Liver (tissue), 9 donors: ENCODE data around the gene SPTBN1. TPM values are rescaled to one million over a fixed set of nuclear protein-coding genes. Genes with fewer than 3 reads are reported as not detected.

Experiments used
- DNase-seq: peaks from one replicate; pipeline ENCODE4 v3.0.0-alpha.2; 2017; ENCODE audit warnings: low spot score
- H3K27ac ChIP-seq, 2 donors: one replicate each; pipeline ENCODE4 v1.7.0; 2013; ENCODE audit warnings: inconsistent platforms in 2 of 2, low read length in 2 of 2, control low read depth in 1 of 2, low read depth in 1 of 2, mild to moderate bottlenecking in 1 of 2
- H3K27me3 ChIP-seq, 4 donors: one replicate each; pipeline versions ENCODE4 v1.6.1 to v1.7.0; 2013; ENCODE audit warnings: low read length in 3 of 4, inconsistent platforms in 1 of 4, mild to moderate bottlenecking in 1 of 4, moderate library complexity in 1 of 4; ENCODE audit not compliant: control insufficient read depth in 4 of 4, insufficient read depth in 4 of 4
- H3K36me3 ChIP-seq, 4 donors: one replicate each; pipeline versions ENCODE4 v1.6.1 to v1.7.0; 2013; ENCODE audit warnings: low read length in 3 of 4, mild to moderate bottlenecking in 3 of 4, low read depth in 1 of 4, moderate library complexity in 1 of 4; ENCODE audit not compliant: control insufficient read depth in 4 of 4, insufficient read depth in 3 of 4
- H3K4me1 ChIP-seq, 4 donors: one replicate each; pipeline versions ENCODE4 v1.6.1 to v1.7.0; 2013; ENCODE audit warnings: low read length in 3 of 4, mild to moderate bottlenecking in 3 of 4, moderate library complexity in 1 of 4; ENCODE audit not compliant: control insufficient read depth in 4 of 4, insufficient read depth in 4 of 4
- H3K4me3 ChIP-seq, 3 donors: one replicate each; pipeline versions ENCODE4 v1.6.1 to v1.7.0; 2013; ENCODE audit warnings: low read length in 3 of 3, control low read depth in 1 of 3, low read depth in 1 of 3, mild to moderate bottlenecking in 1 of 3
- H3K9ac ChIP-seq, 2 donors: one replicate each; pipeline ENCODE4 v1.7.0; 2013; ENCODE audit warnings: low read length in 2 of 2, mild to moderate bottlenecking in 2 of 2, moderate library complexity in 2 of 2, control low read depth in 1 of 2, low read depth in 1 of 2
- H3K9me3 ChIP-seq, 4 donors: one replicate each; pipeline versions ENCODE4 v1.6.1 to v1.7.0; 2013; ENCODE audit warnings: low read length in 3 of 4; ENCODE audit not compliant: control insufficient read depth in 4 of 4
- EGR1 ChIP-seq, 2 donors: IDR thresholded peaks; 2 replicates each; pipeline ENCODE4 v1.6.1; 2016 to 2018; ENCODE audit warnings: antibody characterized with exemption in 2 of 2, low read depth in 2 of 2
- FOXA1 ChIP-seq: IDR thresholded peaks from 2 replicates; pipeline ENCODE4 v1.6.1; 2016; ENCODE audit warnings: antibody characterized with exemption
- FOXA2 ChIP-seq: IDR thresholded peaks from 2 replicates; pipeline ENCODE4 v1.6.1; 2016; ENCODE audit warnings: antibody characterized with exemption
- GABPA ChIP-seq, 2 donors: IDR thresholded peaks in 1 of 2; conservative IDR thresholded peaks in 1 of 2; 2 replicates each; pipeline ENCODE4 v1.6.1; 2016; ENCODE audit warnings: antibody characterized with exemption in 2 of 2, mild to moderate bottlenecking in 1 of 2, moderate library complexity in 1 of 2
- HNF4A ChIP-seq, 2 donors: conservative IDR thresholded peaks; 2 replicates each; pipeline ENCODE4 v1.6.1; 2016; ENCODE audit warnings: antibody characterized with exemption in 2 of 2, mild to moderate bottlenecking in 2 of 2
- JUND ChIP-seq, 2 donors: IDR thresholded peaks; 2 replicates each; pipeline ENCODE4 v1.6.1; 2016; ENCODE audit warnings: antibody characterized with exemption in 2 of 2
- NR2F2 ChIP-seq: IDR thresholded peaks from 2 replicates; pipeline ENCODE4 v1.6.1; 2016; ENCODE audit warnings: antibody characterized with exemption
- RAD21 ChIP-seq, 2 donors: IDR thresholded peaks; 2 replicates each; pipeline ENCODE4 v1.6.1; 2016; ENCODE audit warnings: antibody characterized with exemption in 2 of 2, mild to moderate bottlenecking in 2 of 2
- RXRA ChIP-seq, 2 donors: IDR thresholded peaks; 2 replicates each; pipeline ENCODE4 v1.6.1; 2017 to 2018; ENCODE audit warnings: antibody characterized with exemption in 2 of 2, mild to moderate bottlenecking in 1 of 2
- SP1 ChIP-seq: IDR thresholded peaks from 2 replicates; pipeline ENCODE4 v1.6.1; 2018; ENCODE audit warnings: antibody characterized with exemption, mild to moderate bottlenecking
- TAF1 ChIP-seq: conservative IDR thresholded peaks from 2 replicates; pipeline ENCODE4 v1.6.1; 2016; ENCODE audit warnings: antibody characterized with exemption, mild to moderate bottlenecking
- YY1 ChIP-seq: IDR thresholded peaks from 2 replicates; pipeline ENCODE4 v1.6.1; 2016; ENCODE audit warnings: antibody characterized with exemption, mild to moderate bottlenecking
- WGBS: extraction: QIAGEN DNeasy Blood & Tissue Kit; methylation state at CpG from one replicate; pipeline ENCODE4 v1.1.7; 2013; 5-methylcytosine and 5-hydroxymethylcytosine counted together
- polyA plus RNA-seq, 2 donors: library from polyadenylated mRNA; stranded (reverse) in 1 of 2; unstranded in 1 of 2; fragments of 200-250 nt in 1 of 2; fragments of >200 nt in 1 of 2; fragmentation: Nextera tagmentation in 1 of 2; extraction: Ambion mirVana in 1 of 2; gene quantifications; one replicate each; pipeline versions ENCODE4 v1.2.1 to v1.2.3, GENCODE V29; 2013 to 2015
- total RNA-seq, 2 donors: library from RNA; depleted of rRNA; stranded (reverse); fragments of >200 nt; gene quantifications; one replicate each; pipeline ENCODE4 v1.2.3, GENCODE V29; 2014
- TF ChIP-seq, protein P1 (sequence below): IDR thresholded peaks from 2 replicates; pipeline ENCODE4 v1.6.1; 2016; ENCODE audit warnings: antibody characterized with exemption
- TF ChIP-seq, protein P2 (sequence below): IDR thresholded peaks from 2 replicates; pipeline ENCODE4 v1.6.1; 2016; ENCODE audit warnings: antibody characterized with exemption, mild to moderate bottlenecking
- TF ChIP-seq, protein P3 (sequence below): IDR thresholded peaks from 2 replicates; pipeline ENCODE4 v1.6.1; 2016; ENCODE audit warnings: antibody characterized with exemption
- TF ChIP-seq, protein P4 (sequence below): fragments of 150-350 bp; IDR thresholded peaks from 2 replicates; pipeline ENCODE4 v1.5.1; 2017; ENCODE audit warnings: improper control_type of control experiment, low read depth, low read length; ENCODE audit not compliant: missing input control
- TF ChIP-seq, protein P5 (sequence below): IDR thresholded peaks from 2 replicates; pipeline ENCODE4 v1.6.1; 2016; ENCODE audit warnings: antibody characterized with exemption
- donor health status: healthy.
- donor health status: healthy.
- donor health status: healthy.
- donor health status: healthy.
- donor health status: healthy.

Gene SPTBN1
- total and polyA plus RNA-seq, 4 donors = 44.8 to 191 (median 75.9) TPM

DNA sequence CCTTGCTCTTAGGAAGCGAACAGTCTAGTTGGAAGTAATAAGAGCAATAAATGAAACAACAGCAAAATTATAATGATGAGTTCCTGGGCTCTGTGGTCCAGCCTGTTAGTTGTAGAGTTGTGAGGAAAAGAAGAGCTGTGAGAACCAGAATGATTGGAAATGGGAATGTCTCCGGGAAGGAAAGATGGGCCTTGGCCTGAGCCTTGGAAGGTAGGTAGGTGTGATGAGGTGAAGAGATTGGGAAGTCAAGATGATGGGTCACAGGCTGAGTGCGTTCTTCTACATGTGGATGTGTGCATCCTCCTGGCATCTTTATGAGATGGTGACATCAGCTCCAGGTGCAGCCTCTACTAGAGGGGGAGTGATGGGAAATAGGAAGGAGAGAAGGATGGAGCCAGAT, 152.1 kb downstream of the SPTBN1 start:
- Histone ChIP-seq H3K27ac (no peak overlapping the region), H3K9ac (no peak overlapping the region), H3K9me3 (no peaks in the 10 kb centered on the region), H3K4me1 (peaks cover 16 to 64% (median 61%) of the 10 kb centered on the region in 4 donors), H3K36me3 (peaks cover 0 to 6% (median 1%) of the 10 kb centered on the region in 4 donors), H3K4me3 (no peak overlapping the region), H3K27me3 (no peaks in the 10 kb centered on the region)
- no peak for DNase-seq
- TF ChIP-seq, protein P1, sequence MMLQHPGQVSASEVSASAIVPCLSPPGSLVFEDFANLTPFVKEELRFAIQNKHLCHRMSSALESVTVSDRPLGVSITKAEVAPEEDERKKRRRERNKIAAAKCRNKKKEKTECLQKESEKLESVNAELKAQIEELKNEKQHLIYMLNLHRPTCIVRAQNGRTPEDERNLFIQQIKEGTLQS = no peak
- TF ChIP-seq, protein P2, sequence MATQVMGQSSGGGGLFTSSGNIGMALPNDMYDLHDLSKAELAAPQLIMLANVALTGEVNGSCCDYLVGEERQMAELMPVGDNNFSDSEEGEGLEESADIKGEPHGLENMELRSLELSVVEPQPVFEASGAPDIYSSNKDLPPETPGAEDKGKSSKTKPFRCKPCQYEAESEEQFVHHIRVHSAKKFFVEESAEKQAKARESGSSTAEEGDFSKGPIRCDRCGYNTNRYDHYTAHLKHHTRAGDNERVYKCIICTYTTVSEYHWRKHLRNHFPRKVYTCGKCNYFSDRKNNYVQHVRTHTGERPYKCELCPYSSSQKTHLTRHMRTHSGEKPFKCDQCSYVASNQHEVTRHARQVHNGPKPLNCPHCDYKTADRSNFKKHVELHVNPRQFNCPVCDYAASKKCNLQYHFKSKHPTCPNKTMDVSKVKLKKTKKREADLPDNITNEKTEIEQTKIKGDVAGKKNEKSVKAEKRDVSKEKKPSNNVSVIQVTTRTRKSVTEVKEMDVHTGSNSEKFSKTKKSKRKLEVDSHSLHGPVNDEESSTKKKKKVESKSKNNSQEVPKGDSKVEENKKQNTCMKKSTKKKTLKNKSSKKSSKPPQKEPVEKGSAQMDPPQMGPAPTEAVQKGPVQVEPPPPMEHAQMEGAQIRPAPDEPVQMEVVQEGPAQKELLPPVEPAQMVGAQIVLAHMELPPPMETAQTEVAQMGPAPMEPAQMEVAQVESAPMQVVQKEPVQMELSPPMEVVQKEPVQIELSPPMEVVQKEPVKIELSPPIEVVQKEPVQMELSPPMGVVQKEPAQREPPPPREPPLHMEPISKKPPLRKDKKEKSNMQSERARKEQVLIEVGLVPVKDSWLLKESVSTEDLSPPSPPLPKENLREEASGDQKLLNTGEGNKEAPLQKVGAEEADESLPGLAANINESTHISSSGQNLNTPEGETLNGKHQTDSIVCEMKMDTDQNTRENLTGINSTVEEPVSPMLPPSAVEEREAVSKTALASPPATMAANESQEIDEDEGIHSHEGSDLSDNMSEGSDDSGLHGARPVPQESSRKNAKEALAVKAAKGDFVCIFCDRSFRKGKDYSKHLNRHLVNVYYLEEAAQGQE = no peak
- TF ChIP-seq, protein P3, sequence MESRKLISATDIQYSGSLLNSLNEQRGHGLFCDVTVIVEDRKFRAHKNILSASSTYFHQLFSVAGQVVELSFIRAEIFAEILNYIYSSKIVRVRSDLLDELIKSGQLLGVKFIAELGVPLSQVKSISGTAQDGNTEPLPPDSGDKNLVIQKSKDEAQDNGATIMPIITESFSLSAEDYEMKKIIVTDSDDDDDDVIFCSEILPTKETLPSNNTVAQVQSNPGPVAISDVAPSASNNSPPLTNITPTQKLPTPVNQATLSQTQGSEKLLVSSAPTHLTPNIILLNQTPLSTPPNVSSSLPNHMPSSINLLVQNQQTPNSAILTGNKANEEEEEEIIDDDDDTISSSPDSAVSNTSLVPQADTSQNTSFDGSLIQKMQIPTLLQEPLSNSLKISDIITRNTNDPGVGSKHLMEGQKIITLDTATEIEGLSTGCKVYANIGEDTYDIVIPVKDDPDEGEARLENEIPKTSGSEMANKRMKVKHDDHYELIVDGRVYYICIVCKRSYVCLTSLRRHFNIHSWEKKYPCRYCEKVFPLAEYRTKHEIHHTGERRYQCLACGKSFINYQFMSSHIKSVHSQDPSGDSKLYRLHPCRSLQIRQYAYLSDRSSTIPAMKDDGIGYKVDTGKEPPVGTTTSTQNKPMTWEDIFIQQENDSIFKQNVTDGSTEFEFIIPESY = no peak
- TF ChIP-seq RAD21 (IDR thresholded peaks at IDR 0.05) = no peak
- WGBS = 98% methylated on average over 3 of the region's 3 CpGs

DNA sequence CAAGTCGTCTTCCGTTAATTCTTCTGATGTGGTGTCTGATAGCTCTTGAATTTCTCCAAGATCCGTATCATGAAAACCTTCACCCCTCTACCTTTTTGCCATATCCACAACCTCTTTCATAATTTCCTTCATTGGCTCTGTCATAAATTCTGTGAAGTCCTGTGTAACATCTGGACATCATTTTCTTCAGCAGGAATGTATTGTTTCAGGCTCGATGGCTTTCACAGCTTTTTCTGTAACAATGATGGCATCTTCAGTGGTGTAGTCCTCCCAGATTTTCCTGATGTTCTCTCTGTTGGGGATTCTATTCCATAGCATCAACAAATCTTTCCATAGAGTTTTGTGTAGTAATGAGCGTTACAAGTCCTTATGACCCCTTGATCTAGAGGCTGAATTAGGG, 153.1 kb downstream of the SPTBN1 start:
- H3K36me3 ChIP-seq = peaks cover 0 to 6% (median 1%) of the 10 kb centered on the region in 4 donors
- 93% methylated on average over 5 of the region's 5 CpGs for WGBS
- H3K4me1 ChIP-seq = peaks cover 13 to 64% (median 59%) of the 10 kb centered on the region in 4 donors
- no peak for DNase-seq
- no peaks in the 10 kb centered on the region for H3K9me3 ChIP-seq
- TF ChIP-seq, protein P2 = no peak
- no peak for TF ChIP-seq RXRA (IDR thresholded peaks at IDR 0.05)
- no peak for TF ChIP-seq SP1
- no peak for TF ChIP-seq JUND (IDR thresholded peaks at IDR 0.05)
- TF ChIP-seq, protein P1 = no peak
- TF ChIP-seq NR2F2 = no peak
- no peak for TF ChIP-seq GABPA (IDR thresholded peaks at IDR 0.05 in 1 of 2, conservative IDR thresholded peaks at IDR 0.05 in 1 of 2)
- TF ChIP-seq FOXA2 = no peak
- TF ChIP-seq EGR1 (IDR thresholded peaks at IDR 0.05; ENCODE audit: low read depth in 2 of 2) = no peak
- TF ChIP-seq, protein P4, sequence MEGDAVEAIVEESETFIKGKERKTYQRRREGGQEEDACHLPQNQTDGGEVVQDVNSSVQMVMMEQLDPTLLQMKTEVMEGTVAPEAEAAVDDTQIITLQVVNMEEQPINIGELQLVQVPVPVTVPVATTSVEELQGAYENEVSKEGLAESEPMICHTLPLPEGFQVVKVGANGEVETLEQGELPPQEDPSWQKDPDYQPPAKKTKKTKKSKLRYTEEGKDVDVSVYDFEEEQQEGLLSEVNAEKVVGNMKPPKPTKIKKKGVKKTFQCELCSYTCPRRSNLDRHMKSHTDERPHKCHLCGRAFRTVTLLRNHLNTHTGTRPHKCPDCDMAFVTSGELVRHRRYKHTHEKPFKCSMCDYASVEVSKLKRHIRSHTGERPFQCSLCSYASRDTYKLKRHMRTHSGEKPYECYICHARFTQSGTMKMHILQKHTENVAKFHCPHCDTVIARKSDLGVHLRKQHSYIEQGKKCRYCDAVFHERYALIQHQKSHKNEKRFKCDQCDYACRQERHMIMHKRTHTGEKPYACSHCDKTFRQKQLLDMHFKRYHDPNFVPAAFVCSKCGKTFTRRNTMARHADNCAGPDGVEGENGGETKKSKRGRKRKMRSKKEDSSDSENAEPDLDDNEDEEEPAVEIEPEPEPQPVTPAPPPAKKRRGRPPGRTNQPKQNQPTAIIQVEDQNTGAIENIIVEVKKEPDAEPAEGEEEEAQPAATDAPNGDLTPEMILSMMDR = no peak
- no peak for TF ChIP-seq HNF4A (conservative IDR thresholded peaks at IDR 0.05)
- no peak for TF ChIP-seq RAD21 (IDR thresholded peaks at IDR 0.05)
- TF ChIP-seq, protein P3 = no peak
- TF ChIP-seq, protein P5, sequence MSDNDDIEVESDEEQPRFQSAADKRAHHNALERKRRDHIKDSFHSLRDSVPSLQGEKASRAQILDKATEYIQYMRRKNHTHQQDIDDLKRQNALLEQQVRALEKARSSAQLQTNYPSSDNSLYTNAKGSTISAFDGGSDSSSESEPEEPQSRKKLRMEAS = no peak
- no peak for TF ChIP-seq FOXA1
- TF ChIP-seq YY1 = no peak
- TF ChIP-seq TAF1 = no peak
- H3K9ac ChIP-seq = no peak overlapping the region
- no peak overlapping the region for H3K4me3 ChIP-seq
- peak overlapping the region in 1 of 2 donors; percentile 2 for H3K27ac ChIP-seq
- no peaks in the 10 kb centered on the region for H3K27me3 ChIP-seq
